Gastroesophageal sphincter (tissue), 4 donors: Measurements from ENCODE around the gene SECISBP2L. TPM values are rescaled to one million over a fixed set of nuclear protein-coding genes. Genes with fewer than 3 reads are reported as not detected.

ENCODE experiments used
- ATAC-seq: fragments of 150-250 bp; one replicate; pipeline ENCODE4 v1.9.1; 2016; ENCODE audit warnings: mild to moderate bottlenecking, moderate library complexity
- H3K27ac ChIP-seq, 4 donors: fragments of 200-600 bp; sonication (generic) in 3 of 4; 1 replicate in 3 of 4; 2 replicates in 1 of 4; pipeline ENCODE4 v1.5.1; 2016 to 2019
- H3K27me3 ChIP-seq: fragments of 200-600 bp; sonication (generic); one replicate; pipeline ENCODE4 v1.5.1; 2019
- H3K36me3 ChIP-seq, 2 donors: fragments of 200-600 bp; sonication (generic); one replicate each; pipeline ENCODE4 v1.5.1; 2019; ENCODE audit warnings: control low read depth in 1 of 2
- H3K4me1 ChIP-seq, 3 donors: fragments of 200-600 bp; sonication (generic); 1 replicate in 2 of 3; 2 replicates in 1 of 3; pipeline ENCODE4 v1.5.1; 2016 to 2019; ENCODE audit warnings: control low read depth in 2 of 3
- H3K4me3 ChIP-seq, 2 donors: fragments of 200-600 bp; sonication (generic); one replicate each; pipeline ENCODE4 v1.5.1; 2019; ENCODE audit warnings: mild to moderate bottlenecking in 1 of 2, moderate library complexity in 1 of 2
- H3K9me3 ChIP-seq, 3 donors: fragments of 200-600 bp; sonication (generic); one replicate each; pipeline ENCODE4 v1.5.1; 2017 to 2019; ENCODE audit warnings: control low read depth in 2 of 3
- CTCF ChIP-seq, 4 experiments: fragments of 200-600 bp in 2 of 4; fragments of 450-650 bp in 2 of 4; sonication (generic) in 1 of 4; IDR thresholded peaks; one replicate each; pipeline ENCODE4 v1.5.1; 2017 to 2019; ENCODE audit warnings: antibody characterized with exemption in 4 of 4, mild to moderate bottlenecking in 2 of 4, moderate library complexity in 2 of 4
- EP300 ChIP-seq: sonication (generic); formaldehyde crosslinking; IDR thresholded peaks from one replicate; pipeline ENCODE4 v1.6.1; 2017; ENCODE audit warnings: antibody characterized with exemption, mild to moderate bottlenecking
- POLR2A ChIP-seq, 2 donors: fragments of 450-650 bp; IDR thresholded peaks; one replicate each; pipeline ENCODE4 v1.6.1; 2017; ENCODE audit warnings: antibody characterized with exemption in 2 of 2, mild to moderate bottlenecking in 2 of 2, moderate library complexity in 1 of 2
- POLR2AphosphoS5 ChIP-seq: sonication (generic); formaldehyde crosslinking; IDR thresholded peaks from one replicate; pipeline ENCODE4 v1.6.1; 2017; ENCODE audit warnings: antibody characterized with exemption
- WGBS, 2 donors: methylation state at CpG; one replicate each; pipeline ENCODE4 v1.1.5; 2018; ENCODE audit warnings: low coverage in 1 of 2; 5-methylcytosine and 5-hydroxymethylcytosine counted together
- total RNA-seq, 4 donors: library from RNA; depleted of rRNA; stranded (reverse); fragments of >200 nt; gene quantifications; one replicate each; pipeline ENCODE4 v1.1.0, GENCODE V29; 2016

Gene SECISBP2L
- total RNA-seq, 4 donors from 2014 or later = 43.3 to 65.4 (median 63.0) TPM

- WGBS, 2 donors = 63 to 80% methylated on average over 1 of the region's 1 CpG
- peaks cover 8 to 73% of the 10 kb centered on the region in 2 donors for H3K36me3 ChIP-seq
- H3K27me3 ChIP-seq = no peaks in the 10 kb centered on the region
- no peak overlapping the region for H3K4me3 ChIP-seq
- H3K27ac ChIP-seq = no peak overlapping the region
- ATAC-seq = no peak
- no peaks in the 10 kb centered on the region for H3K9me3 ChIP-seq
- peaks cover 0 to 5% (median 0%) of the 10 kb centered on the region in 3 donors for H3K4me1 ChIP-seq
- TF ChIP-seq POLR2A (IDR thresholded peaks at IDR 0.05) (no peak), CTCF (IDR thresholded peaks at IDR 0.05) (no peak), POLR2AphosphoS5 (no peak), EP300 (no peak)
Observed at GRCh38 chr15:48992545-48992944, 53.7 kb downstream of the SECISBP2L start.

GRCh38 chr15:48992096-48992495 is 54.1 kb downstream of the SECISBP2L start:
- Histone ChIP-seq H3K36me3 (peaks cover 8 to 68% of the 10 kb centered on the region in 2 donors), H3K9me3 (no peaks in the 10 kb centered on the region), H3K4me3 (no peak overlapping the region), H3K4me1 (peaks cover 0 to 5% (median 0%) of the 10 kb centered on the region in 3 donors), H3K27ac (no peak overlapping the region), H3K27me3 (no peaks in the 10 kb centered on the region)
- ATAC-seq = no peak
- WGBS, 2 donors = 93 to 97% methylated on average over 5 to 6 of the region's 6 CpGs
- TF ChIP-seq POLR2A (IDR thresholded peaks at IDR 0.05) = no peak
- TF ChIP-seq CTCF (IDR thresholded peaks at IDR 0.05) = no peak
- no peak for TF ChIP-seq POLR2AphosphoS5
- no peak for TF ChIP-seq EP300

- 70 to 71% methylated on average over 1 of the region's 1 CpG for WGBS, 2 donors
- no peaks in the 10 kb centered on the region for H3K27me3 ChIP-seq
- TF ChIP-seq EP300 (no peak), CTCF (IDR thresholded peaks at IDR 0.05) (no peak), POLR2A (IDR thresholded peaks at IDR 0.05) (no peak), POLR2AphosphoS5 (no peak)
- H3K27ac ChIP-seq = no peak overlapping the region
- H3K4me3 ChIP-seq = no peak overlapping the region
- no peak for ATAC-seq
- H3K4me1 ChIP-seq = peaks cover 2 to 21% (median 8%) of the 10 kb centered on the region in 3 donors
- H3K36me3 ChIP-seq = peaks cover 8 to 40% of the 10 kb centered on the region in 2 donors
- no peaks in the 10 kb centered on the region for H3K9me3 ChIP-seq
Observed at GRCh38 chr15:48989170-48989569, 57.1 kb downstream of the SECISBP2L start.

- no peaks in the 10 kb centered on the region for H3K9me3 ChIP-seq
- no peak for ATAC-seq
- peaks cover 5 to 20% of the 10 kb centered on the region in 2 donors for H3K36me3 ChIP-seq
- TF ChIP-seq EP300 = no peak
- no peak for TF ChIP-seq POLR2A (IDR thresholded peaks at IDR 0.05)
- TF ChIP-seq CTCF (IDR thresholded peaks at IDR 0.05) = no peak
- TF ChIP-seq POLR2AphosphoS5 = no peak
- no peak overlapping the region for H3K27ac ChIP-seq
- no peaks in the 10 kb centered on the region for H3K27me3 ChIP-seq
- no peak overlapping the region for H3K4me3 ChIP-seq
- peaks cover 2 to 33% (median 11%) of the 10 kb centered on the region in 3 donors for H3K4me1 ChIP-seq
Observed at GRCh38 chr15:48987142-48987541, 59.1 kb downstream of the SECISBP2L start.

GRCh38 chr15:48986240-48986639 is 60.0 kb downstream of the SECISBP2L start:
- Histone ChIP-seq H3K27ac (no peak overlapping the region), H3K4me1 (peaks cover 2 to 33% (median 11%) of the 10 kb centered on the region in 3 donors), H3K9me3 (no peaks in the 10 kb centered on the region), H3K27me3 (no peaks in the 10 kb centered on the region), H3K36me3 (peaks cover 0 to 11% of the 10 kb centered on the region in 2 donors), H3K4me3 (no peak overlapping the region)
- TF ChIP-seq EP300 (no peak), POLR2A (IDR thresholded peaks at IDR 0.05) (no peak), POLR2AphosphoS5 (no peak), CTCF (IDR thresholded peaks at IDR 0.05) (no peak)
- 76 to 83% methylated on average over 5 of the region's 5 CpGs for WGBS, 2 donors
- no peak for ATAC-seq
